Adrenal gland (tissue), 5 donors: ENCODE results near the gene SPPL3.

Experiments
- POLR2A ChIP-seq, 2 donors: fragments of 450-650 bp; IDR thresholded peaks; one replicate each; pipeline ENCODE4 v1.6.1; 2017; ENCODE audit warnings: antibody characterized with exemption in 2 of 2, mild to moderate bottlenecking in 2 of 2, moderate library complexity in 1 of 2
- TF ChIP-seq, protein P1 (sequence below), 6 experiments: fragments of 450-650 bp in 4 of 6; fragments of 200-600 bp in 2 of 6; sonication (generic) in 1 of 6; IDR thresholded peaks; 1 replicate in 5 of 6; 2 replicates in 1 of 6; pipeline versions ENCODE4 v1.5.1 to v1.8.0; 2016 to 2021; ENCODE audit warnings: antibody characterized with exemption in 6 of 6, mild to moderate bottlenecking in 2 of 6, moderate library complexity in 1 of 6
- donor health status: DM: no; HTN: no; CAD: no.

DNA sequence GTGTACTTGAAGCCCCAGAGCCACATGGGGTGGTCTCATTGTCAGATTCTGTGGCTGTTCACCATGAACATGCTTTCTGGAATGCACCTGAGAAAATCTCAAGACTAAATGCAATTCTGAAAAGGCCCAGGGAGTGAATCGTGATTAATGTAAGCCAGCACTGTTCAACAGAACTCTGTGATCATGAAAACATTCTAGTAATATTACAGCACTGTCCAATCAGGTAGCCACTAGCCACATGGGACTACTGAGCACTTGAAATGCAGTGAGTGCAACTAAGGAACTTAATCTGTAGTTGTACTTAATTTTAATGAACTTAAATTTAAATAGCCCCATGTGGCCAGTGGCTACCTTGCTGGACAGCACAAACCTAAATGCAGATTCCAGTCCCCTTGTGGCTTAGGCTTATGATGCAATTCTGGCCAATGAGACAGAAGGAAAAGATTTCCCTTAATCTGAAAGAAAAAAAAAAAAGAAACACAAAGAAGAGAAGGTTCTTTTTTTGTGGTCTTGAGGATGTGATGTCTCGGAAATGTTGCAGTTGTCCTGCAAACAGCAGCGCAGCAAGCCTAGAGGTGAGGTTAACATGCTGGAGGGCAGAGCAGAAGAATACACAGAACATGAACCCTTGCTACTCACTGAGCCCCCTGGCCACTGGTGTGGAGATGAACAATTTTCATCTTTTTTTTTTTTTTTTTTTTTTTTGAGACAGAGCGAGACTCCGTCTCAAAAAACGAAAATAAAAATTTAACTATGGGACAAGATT is 48.2 kb downstream of the SPPL3 start:
- TF ChIP-seq, protein P1, sequence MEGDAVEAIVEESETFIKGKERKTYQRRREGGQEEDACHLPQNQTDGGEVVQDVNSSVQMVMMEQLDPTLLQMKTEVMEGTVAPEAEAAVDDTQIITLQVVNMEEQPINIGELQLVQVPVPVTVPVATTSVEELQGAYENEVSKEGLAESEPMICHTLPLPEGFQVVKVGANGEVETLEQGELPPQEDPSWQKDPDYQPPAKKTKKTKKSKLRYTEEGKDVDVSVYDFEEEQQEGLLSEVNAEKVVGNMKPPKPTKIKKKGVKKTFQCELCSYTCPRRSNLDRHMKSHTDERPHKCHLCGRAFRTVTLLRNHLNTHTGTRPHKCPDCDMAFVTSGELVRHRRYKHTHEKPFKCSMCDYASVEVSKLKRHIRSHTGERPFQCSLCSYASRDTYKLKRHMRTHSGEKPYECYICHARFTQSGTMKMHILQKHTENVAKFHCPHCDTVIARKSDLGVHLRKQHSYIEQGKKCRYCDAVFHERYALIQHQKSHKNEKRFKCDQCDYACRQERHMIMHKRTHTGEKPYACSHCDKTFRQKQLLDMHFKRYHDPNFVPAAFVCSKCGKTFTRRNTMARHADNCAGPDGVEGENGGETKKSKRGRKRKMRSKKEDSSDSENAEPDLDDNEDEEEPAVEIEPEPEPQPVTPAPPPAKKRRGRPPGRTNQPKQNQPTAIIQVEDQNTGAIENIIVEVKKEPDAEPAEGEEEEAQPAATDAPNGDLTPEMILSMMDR (IDR thresholded peaks at IDR 0.05): no peak
- TF ChIP-seq POLR2A (IDR thresholded peaks at IDR 0.05): no peak
